AG04450 (cell line): ENCODE measurements around the gene RBM28. TPM values are rescaled to one million over a fixed set of nuclear protein-coding genes. Genes with fewer than 3 reads are reported as not detected.

Experiments
- CTCF ChIA-PET: fragments of 300-600, 350-600 bp; formaldehyde crosslinking; extraction: SDS; loops from one replicate; lab custom pipeline; 2022; ENCODE audit warnings: antibody characterized with exemption, inconsistent platforms; lab: Charles Lee
- POLR2A ChIA-PET: fragments of 350-600 bp; formaldehyde crosslinking; extraction: SDS; loops from one replicate; lab custom pipeline; 2021; ENCODE audit warnings: antibody characterized with exemption, inconsistent platforms; lab: Yijun Ruan, JAX
- DNase-seq: peaks from one replicate; pipeline ENCODE4 v3.0.0-alpha.2; 2011; ENCODE audit warnings: low read depth, low spot score
- H3K27ac ChIP-seq: one replicate; pipeline ENCODE4 v1.5.1; 2012; ENCODE audit warnings: low read depth, low read length, control low read depth
- H3K27me3 ChIP-seq: one replicate; pipeline ENCODE4 v1.6.0; 2012; ENCODE audit warnings: low read length; ENCODE audit not compliant: control insufficient read depth, insufficient read depth
- H3K4me3 ChIP-seq: 2 replicates; pipeline ENCODE4 v1.5.1; 2011; ENCODE audit warnings: mild to moderate bottlenecking, low read depth, low read length, control low read depth
- H3K9me3 ChIP-seq: 2 replicates; pipeline ENCODE4 v1.5.1; 2012; ENCODE audit warnings: low read length; ENCODE audit not compliant: control insufficient read depth, insufficient read depth
- polyA plus RNA-seq: library from polyadenylated mRNA; depleted of rRNA; stranded (reverse); fragments of >200 nt; gene quantifications from 2 replicates; pipeline ENCODE4 v1.2.3, GENCODE V29; 2011
- TF ChIP-seq, protein P1 (sequence below): IDR thresholded peaks from 2 replicates; pipeline ENCODE4 v1.5.1; 2011; ENCODE audit warnings: low read depth, low read length, control low read depth, inconsistent platforms

The RBM28 gene
- polyA plus RNA-seq, 1 experiment, result 19.0 TPM

DNA sequence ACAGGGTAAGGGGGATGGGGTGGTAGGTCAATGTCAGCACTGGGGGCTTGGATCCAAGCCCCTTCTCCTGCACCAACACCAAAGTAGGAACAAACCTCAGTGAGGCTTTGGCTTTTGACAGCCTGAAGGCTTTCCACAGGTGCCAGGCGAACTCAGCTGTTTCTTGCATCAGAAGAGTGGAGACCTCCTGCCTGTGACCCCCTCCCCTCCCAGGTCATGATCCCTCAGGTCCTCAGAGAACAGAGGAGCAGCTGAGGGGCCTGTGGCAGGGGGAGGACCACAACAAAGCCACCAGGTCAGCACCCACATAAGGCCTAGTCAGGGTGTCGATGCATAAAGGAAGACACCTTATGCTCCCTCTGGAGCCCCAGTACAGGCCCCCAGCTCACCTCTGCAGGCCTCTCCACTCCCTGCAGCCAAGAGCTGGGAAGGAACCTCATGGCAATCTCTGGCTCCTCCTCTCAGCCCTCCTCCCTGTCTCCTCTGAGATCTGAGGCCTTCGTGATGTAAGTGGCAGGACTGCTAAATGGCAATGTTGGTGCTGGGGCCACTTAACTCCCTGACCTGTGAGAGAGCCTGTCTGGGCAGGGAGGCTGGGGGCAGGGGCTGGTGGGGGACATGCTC lies 36.9 kb upstream of the RBM28 start:
- POLR2A ChIA-PET, result no interaction called here
- DNase-seq, result no peak
- CTCF ChIA-PET, result interaction anchor here (1.0 to 19.7 kb wide), 4 partner anchors 8 to 33 kb away, joined by 3 to 474 read pairs (median 6); partner anchors contain the start of gene RBM28

DNA sequence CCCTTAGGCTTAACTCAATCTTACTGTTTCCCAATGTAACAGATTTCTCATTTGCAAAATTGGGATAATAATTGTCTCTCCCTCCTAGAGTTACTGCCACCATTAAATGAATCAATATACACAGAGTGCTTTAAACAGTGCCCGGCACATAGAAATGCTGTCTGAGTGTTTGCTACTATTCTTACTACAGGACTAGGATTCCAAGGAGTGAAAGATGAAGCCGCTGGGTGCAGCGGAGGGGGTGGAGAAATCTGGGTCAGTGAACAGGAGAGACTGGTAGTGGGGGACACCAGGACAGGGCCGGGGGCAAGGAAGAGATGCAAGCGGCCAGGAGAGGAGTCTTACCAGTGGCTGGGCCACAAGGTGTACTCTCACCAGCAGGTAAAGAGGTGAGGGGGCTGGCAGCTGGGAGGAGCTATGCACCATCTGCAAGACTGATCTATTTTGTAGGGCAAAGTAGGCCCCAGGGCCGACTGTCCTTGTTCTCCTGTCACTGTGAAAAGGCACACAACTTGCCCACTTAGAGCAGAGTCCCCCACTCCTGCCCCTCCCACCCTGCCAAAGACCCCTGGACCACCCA lies 36.3 kb upstream of the RBM28 start:
- TF ChIP-seq, protein P1, sequence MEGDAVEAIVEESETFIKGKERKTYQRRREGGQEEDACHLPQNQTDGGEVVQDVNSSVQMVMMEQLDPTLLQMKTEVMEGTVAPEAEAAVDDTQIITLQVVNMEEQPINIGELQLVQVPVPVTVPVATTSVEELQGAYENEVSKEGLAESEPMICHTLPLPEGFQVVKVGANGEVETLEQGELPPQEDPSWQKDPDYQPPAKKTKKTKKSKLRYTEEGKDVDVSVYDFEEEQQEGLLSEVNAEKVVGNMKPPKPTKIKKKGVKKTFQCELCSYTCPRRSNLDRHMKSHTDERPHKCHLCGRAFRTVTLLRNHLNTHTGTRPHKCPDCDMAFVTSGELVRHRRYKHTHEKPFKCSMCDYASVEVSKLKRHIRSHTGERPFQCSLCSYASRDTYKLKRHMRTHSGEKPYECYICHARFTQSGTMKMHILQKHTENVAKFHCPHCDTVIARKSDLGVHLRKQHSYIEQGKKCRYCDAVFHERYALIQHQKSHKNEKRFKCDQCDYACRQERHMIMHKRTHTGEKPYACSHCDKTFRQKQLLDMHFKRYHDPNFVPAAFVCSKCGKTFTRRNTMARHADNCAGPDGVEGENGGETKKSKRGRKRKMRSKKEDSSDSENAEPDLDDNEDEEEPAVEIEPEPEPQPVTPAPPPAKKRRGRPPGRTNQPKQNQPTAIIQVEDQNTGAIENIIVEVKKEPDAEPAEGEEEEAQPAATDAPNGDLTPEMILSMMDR, result no peak
- Histone ChIP-seq H3K9me3 (no peaks in the 10 kb centered on the region), H3K4me3 (no peak overlapping the region), H3K27me3 (peaks cover 18% of the 10 kb centered on the region), H3K27ac (no peak overlapping the region)
- ChIA-PET CTCF (interaction anchor here (1.0 to 19.7 kb wide), 3 partner anchors 8 to 33 kb away, joined by 4 to 474 read pairs (median 5); partner anchors contain the start of gene RBM28), POLR2A (no interaction called here)
- DNase-seq, result no peak

More for the DNA sequence above, 36.9 kb upstream of the RBM28 start:
- Histone ChIP-seq H3K4me3 (no peak overlapping the region), H3K9me3 (no peaks in the 10 kb centered on the region), H3K27me3 (peaks cover 18% of the 10 kb centered on the region), H3K27ac (no peak overlapping the region)
- TF ChIP-seq, protein P1, result no peak

GRCh38 chr7:128378637-128379036 lies 34.9 kb upstream of the RBM28 start:
- CTCF ChIA-PET, result interaction anchor here (0.6 to 19.7 kb wide), 4 partner anchors 9 to 57 kb away, joined by 3 to 474 read pairs (median 4); partner anchors contain the start of gene RBM28

DNA sequence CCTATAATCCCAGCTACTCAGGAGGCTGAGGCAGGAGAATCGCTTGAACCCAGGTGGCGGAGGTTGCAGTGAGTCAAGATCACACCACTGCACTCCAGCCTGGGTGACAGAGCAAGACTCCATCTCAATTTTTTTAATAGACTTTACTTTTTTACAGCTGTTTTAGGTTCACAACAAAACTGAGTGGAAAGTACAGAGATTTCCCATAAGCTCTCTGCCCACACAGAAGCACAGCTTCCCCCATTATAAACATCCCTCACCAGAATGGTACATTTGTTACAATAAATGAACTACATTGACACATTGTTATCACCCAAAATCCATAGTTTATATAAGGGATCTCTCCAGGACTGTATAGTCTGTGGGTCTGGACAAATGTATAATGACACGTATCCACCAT lies 32.4 kb upstream of the RBM28 start:
- peaks cover 14% of the 10 kb centered on the region for H3K27me3 ChIP-seq
- no peak overlapping the region for H3K27ac ChIP-seq
- ChIA-PET CTCF (interaction anchor here (1.3 to 19.7 kb wide), 4 partner anchors 10 to 84 kb away, joined by 3 to 474 read pairs (median 6); partner anchors contain the start of gene RBM28), POLR2A (no interaction called here)
- H3K4me3 ChIP-seq, result no peak overlapping the region
- no peak for DNase-seq
- no peaks in the 10 kb centered on the region for H3K9me3 ChIP-seq
- TF ChIP-seq, protein P1, result no peak

More at GRCh38 chr7:128378637-128379036, 34.9 kb upstream of the RBM28 start:
- H3K27me3 ChIP-seq, result peaks cover 13% of the 10 kb centered on the region
- no peak for DNase-seq
- TF ChIP-seq, protein P1, result no peak
- H3K27ac ChIP-seq, result no peak overlapping the region
- no peak overlapping the region for H3K4me3 ChIP-seq
- no peaks in the 10 kb centered on the region for H3K9me3 ChIP-seq
- POLR2A ChIA-PET, result no interaction called here

DNA sequence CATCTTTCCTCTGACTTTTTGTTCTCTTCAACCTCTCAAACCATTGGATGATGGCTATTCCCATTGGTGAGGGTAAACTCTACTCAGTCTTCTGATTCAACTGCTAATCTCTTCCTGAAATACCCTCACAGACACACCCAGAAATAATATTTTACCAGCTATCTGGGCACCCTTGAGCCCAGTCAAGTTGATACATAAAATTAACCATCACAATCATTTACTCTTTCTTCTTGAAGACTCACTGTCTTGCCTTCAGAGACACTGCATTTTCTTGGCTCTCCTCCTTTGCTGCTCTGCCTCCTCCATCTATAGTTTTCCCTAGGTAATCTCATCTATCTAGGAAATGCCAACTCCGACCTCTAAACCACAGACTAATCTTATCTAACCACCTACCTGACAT lies 30.3 kb upstream of the RBM28 start:
- CTCF ChIA-PET, result interaction anchor here (0.8 to 4.0 kb wide), 4 partner anchors 13 to 29 kb away, joined by 3 to 27 read pairs (median 6); no protein-coding TSS in a partner anchor

More for the DNA sequence above, 30.3 kb upstream of the RBM28 start:
- DNase-seq, result no peak
- H3K4me3 ChIP-seq, result no peak overlapping the region
- TF ChIP-seq, protein P1, result no peak
- no peak overlapping the region for H3K27ac ChIP-seq
- POLR2A ChIA-PET, result no interaction called here
- peaks cover 12% of the 10 kb centered on the region for H3K27me3 ChIP-seq
- no peaks in the 10 kb centered on the region for H3K9me3 ChIP-seq
